PC-3 (cell line): ENCODE measurements around the gene DYSF. TPM values are rescaled to one million over a fixed set of nuclear protein-coding genes. Genes with fewer than 3 reads are reported as not detected.

Source experiments
- ATAC-seq: fragments of 200-7000 bp; cut with Tn5 transposase; 2 replicates; pipeline ENCODE4 v1.9.1; 2020; ENCODE audit warnings: mild to moderate bottlenecking, moderate library complexity
- BruUV-seq: library from RNA; stranded (reverse); fragments of 400-500 nt; replicated peaks from 2 replicates; lab custom pipeline; 2021; lab: Mats Ljungman, UMichigan
- CTCF ChIA-PET: fragments of 300-600 bp; sonication (Branson Sonifier 250); formaldehyde crosslinking; loops from one replicate; lab custom pipeline; 2022; ENCODE audit warnings: antibody characterized with exemption; lab: Charles Lee
- POLR2A ChIA-PET: fragments of 300-600 bp; sonication (Branson Sonifier 250); formaldehyde crosslinking; loops from one replicate; lab custom pipeline; 2022; ENCODE audit warnings: antibody characterized with exemption; ENCODE audit not compliant: unreplicated experiment; lab: Charles Lee
- DNase-seq: peaks from one replicate; pipeline ENCODE4 v3.0.0-alpha.2; 2015
- H2AFZ ChIP-seq: fragments of 300-600 bp; sonication (generic); 2 replicates; pipeline ENCODE4 v1.6.0; 2016; ENCODE audit warnings: antibody characterized with exemption, low read length
- H3F3A ChIP-seq: fragments of 300-600 bp; sonication (generic); one replicate; pipeline ENCODE4 v1.6.0; 2017; ENCODE audit warnings: antibody characterized with exemption, low read length, control low read depth, mild to moderate bottlenecking; ENCODE audit not compliant: unreplicated experiment
- H3K27ac ChIP-seq: fragments of 300-600 bp; sonication (generic); 2 replicates; pipeline ENCODE4 v1.5.1; 2016; ENCODE audit warnings: mild to moderate bottlenecking, low read length
- H3K27me3 ChIP-seq: fragments of 300-600 bp; sonication (generic); 2 replicates; pipeline ENCODE4 v1.6.1; 2016; ENCODE audit warnings: low read length, mixed read lengths
- H3K36me3 ChIP-seq: fragments of 300-600 bp; sonication (generic); 2 replicates; pipeline ENCODE4 v1.6.1; 2016; ENCODE audit warnings: low read depth, mixed run types, low read length, mixed read lengths
- H3K4me1 ChIP-seq: fragments of 300-600 bp; sonication (generic); 2 replicates; pipeline ENCODE4 v1.5.1; 2016; ENCODE audit warnings: low read length; ENCODE audit not compliant: insufficient read depth
- H3K4me2 ChIP-seq: fragments of 300-600 bp; sonication (generic); 2 replicates; pipeline ENCODE4 v1.6.0; 2016; ENCODE audit warnings: low read length
- H3K4me3 ChIP-seq: fragments of 300-600 bp; sonication (generic); 2 replicates; pipeline ENCODE4 v1.5.1; 2016; ENCODE audit warnings: mild to moderate bottlenecking, low read length, mixed read lengths
- H3K79me2 ChIP-seq: fragments of 300-600 bp; sonication (generic); 2 replicates; pipeline ENCODE4 v1.6.1; 2017; ENCODE audit warnings: low read length, mixed read lengths
- H3K9ac ChIP-seq: fragments of 300-600 bp; sonication (generic); 2 replicates; pipeline ENCODE4 v1.6.0; 2016; ENCODE audit warnings: mild to moderate bottlenecking, low read length
- H3K9me2 ChIP-seq: fragments of 300-600 bp; sonication (generic); replicated peaks from 2 replicates; pipeline ENCODE4 v1.6.1; 2016; ENCODE audit warnings: mixed run types, low read length, mixed read lengths
- H3K9me3 ChIP-seq: fragments of 300-600 bp; sonication (generic); 2 replicates; pipeline ENCODE4 v1.6.1; 2016; ENCODE audit warnings: low read length, mixed read lengths
- H4K20me1 ChIP-seq: fragments of 300-600 bp; sonication (generic); 2 replicates; pipeline ENCODE4 v1.6.1; 2016; ENCODE audit warnings: low read length, mixed read lengths
- CTCF ChIP-seq: fragments of 300-600 bp; sonication (generic); conservative IDR thresholded peaks from 2 replicates; pipeline ENCODE4 v1.5.1; 2017; ENCODE audit warnings: antibody characterized with exemption, low read depth, mild to moderate bottlenecking, low read length
- EZH2 ChIP-seq: fragments of 300-600 bp; sonication (generic); IDR thresholded peaks from one replicate; pipeline ENCODE4 v1.6.1; 2017; ENCODE audit warnings: antibody characterized with exemption, mild to moderate bottlenecking, low read length; ENCODE audit not compliant: unreplicated experiment
- EZH2phosphoT487 ChIP-seq: fragments of 300-600 bp; sonication (generic); IDR thresholded peaks from 2 replicates; pipeline ENCODE4 v1.6.1; 2018; ENCODE audit warnings: mild to moderate bottlenecking, antibody characterized with exemption, low read length, borderline replicate concordance
- intact Hi-C: fragments of 100-400 bp; cut with micrococcal nuclease; formaldehyde crosslinking; loops from 2 replicates; pipeline ENCODE4 v1.9.0; 2023
- total RNA-seq: library from RNA; depleted of rRNA; stranded (reverse); fragments of >200 nt; gene quantifications from 2 replicates; pipeline ENCODE4 v1.2.3, GENCODE V29; 2014

DYSF gene
- total RNA-seq, 1 experiment from 2014 or later, result 13.0 TPM

- intact Hi-C loops, result no loop called here
- ATAC-seq (no peak), DNase-seq (no peak)
Measured at GRCh38 chr2:71675296-71675695, 221.9 kb downstream of the DYSF start.

DNA sequence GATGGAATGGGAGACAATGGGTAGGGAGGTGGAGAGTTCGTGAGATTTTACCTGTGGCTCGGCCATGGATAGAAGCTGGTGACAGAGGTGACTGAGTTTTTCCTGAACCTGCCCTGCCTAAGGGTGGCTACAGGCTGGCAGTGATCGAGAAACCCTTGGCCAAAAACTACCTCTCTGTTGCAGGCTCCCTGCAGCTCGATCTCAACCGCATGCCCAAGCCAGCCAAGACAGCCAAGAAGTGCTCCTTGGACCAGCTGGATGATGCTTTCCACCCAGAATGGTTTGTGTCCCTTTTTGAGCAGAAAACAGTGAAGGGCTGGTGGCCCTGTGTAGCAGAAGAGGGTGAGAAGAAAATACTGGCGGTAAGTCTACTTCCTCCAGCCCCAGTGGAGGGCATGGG is 225.5 kb downstream of the DYSF start:
- ATAC-seq (no peak), DNase-seq (no peak)
- intact Hi-C loops, result no loop called here
- H3K9me2 ChIP-seq, result no peaks in the 10 kb centered on the region
- H3K4me2 ChIP-seq, result no peak overlapping the region
- no peak overlapping the region for H3K9ac ChIP-seq
- H3K4me3 ChIP-seq, result no peak overlapping the region
- no peaks in the 10 kb centered on the region for H3K27me3 ChIP-seq
- TF ChIP-seq EZH2 (no peak), EZH2phosphoT487 (no peak), CTCF (no peak)
- H4K20me1 ChIP-seq, result no peaks in the 10 kb centered on the region
- CTCF ChIA-PET, result no interaction called here
- H3K27ac ChIP-seq, result no peak overlapping the region
- H3F3A ChIP-seq, result no peaks in the 10 kb centered on the region
- POLR2A ChIA-PET, result no interaction called here
- no peaks in the 10 kb centered on the region for H3K4me1 ChIP-seq
- H2AFZ ChIP-seq, result no peak overlapping the region
- H3K36me3 ChIP-seq, result no peaks in the 10 kb centered on the region
- H3K9me3 ChIP-seq, result no peaks in the 10 kb centered on the region
- H3K79me2 ChIP-seq, result no peaks in the 10 kb centered on the region
- no TSS peak for BruUV-seq

More at GRCh38 chr2:71675296-71675695, 221.9 kb downstream of the DYSF start:
- Histone ChIP-seq H3K4me3 (no peak overlapping the region), H3K27me3 (no peaks in the 10 kb centered on the region), H3F3A (no peaks in the 10 kb centered on the region), H3K79me2 (no peaks in the 10 kb centered on the region), H3K4me2 (no peak overlapping the region), H4K20me1 (no peaks in the 10 kb centered on the region), H2AFZ (no peak overlapping the region), H3K36me3 (no peaks in the 10 kb centered on the region), H3K9me3 (no peaks in the 10 kb centered on the region), H3K9me2 (no peaks in the 10 kb centered on the region), H3K27ac (no peak overlapping the region), H3K4me1 (no peaks in the 10 kb centered on the region), H3K9ac (no peak overlapping the region)
- TF ChIP-seq EZH2phosphoT487 (no peak), CTCF (no peak), EZH2 (no peak)
- ChIA-PET POLR2A (no interaction called here), CTCF (no interaction called here)
- BruUV-seq, result no TSS peak

DNA sequence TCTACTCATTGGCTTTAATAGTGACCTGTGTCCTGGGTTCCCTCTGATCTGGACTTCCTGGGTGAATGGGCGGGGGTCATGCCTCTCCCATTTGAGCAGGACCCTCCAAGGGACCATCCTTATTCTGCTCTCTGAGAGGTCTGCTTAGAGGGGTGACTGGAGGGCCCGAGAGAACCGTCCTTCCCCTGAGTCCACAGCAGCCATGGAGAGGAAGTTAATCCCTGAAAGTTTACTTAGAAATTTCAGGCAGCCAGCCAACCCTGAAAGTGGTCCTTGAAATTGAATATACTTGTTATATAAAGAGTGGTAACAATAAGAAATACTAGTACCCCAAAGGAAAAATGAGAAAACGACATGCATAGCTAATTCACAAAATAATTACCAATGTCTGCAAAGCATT is 226.1 kb downstream of the DYSF start:
- intact Hi-C loops, result no loop called here
- ChIA-PET CTCF (no interaction called here), POLR2A (no interaction called here)
- Histone ChIP-seq H3K27me3 (no peaks in the 10 kb centered on the region), H3F3A (no peaks in the 10 kb centered on the region), H3K79me2 (no peaks in the 10 kb centered on the region), H3K4me3 (no peak overlapping the region), H3K4me1 (no peaks in the 10 kb centered on the region), H3K9ac (no peak overlapping the region), H3K27ac (no peak overlapping the region), H2AFZ (no peak overlapping the region), H3K9me2 (no peaks in the 10 kb centered on the region), H4K20me1 (no peaks in the 10 kb centered on the region), H3K36me3 (no peaks in the 10 kb centered on the region), H3K9me3 (no peaks in the 10 kb centered on the region), H3K4me2 (no peak overlapping the region)
- no TSS peak for BruUV-seq
- DNase-seq (no peak), ATAC-seq (no peak)
- TF ChIP-seq EZH2phosphoT487 (no peak), EZH2 (no peak), CTCF (no peak)
